GM12864 (cell line): ENCODE measurements around the gene FHOD3.
"Not testable (repeated sequence)": the region's sequence is repeated elsewhere in the genome, so short reads cannot be mapped to it uniquely, and the experiment has no call there.

Experiments used
- DNase-seq: peaks from one replicate; pipeline ENCODE4 v3.0.0-alpha.2; 2011; ENCODE audit warnings: low read depth
- H3K4me3 ChIP-seq: 2 replicates; pipeline ENCODE4 v1.5.1; 2011; ENCODE audit warnings: mild to moderate bottlenecking, low read depth, low read length, control low read depth
- CTCF ChIP-seq: IDR thresholded peaks from 2 replicates; pipeline ENCODE4 v1.5.1; 2011; ENCODE audit warnings: low read depth, mild to moderate bottlenecking, moderate library complexity, low read length, control low read depth, inconsistent platforms; ENCODE audit errors: missing control alignments

Gene FHOD3

GRCh38 chr18:36355511-36355910 is 58.0 kb downstream of the FHOD3 start:
- H3K4me3 ChIP-seq: no peak overlapping the region
- no peak for TF ChIP-seq CTCF
- DNase-seq: no peak

- not testable (repeated sequence) for H3K4me3 ChIP-seq, DNase-seq
These were observed 59.2 kb downstream of the FHOD3 start for GRCh38 chr18:36356741-36357140.

GRCh38 chr18:36358141-36358540 is 60.6 kb downstream of the FHOD3 start:
- no peak for DNase-seq
- H3K4me3 ChIP-seq: no peak overlapping the region
- TF ChIP-seq CTCF: no peak

- no peak overlapping the region for H3K4me3 ChIP-seq
- TF ChIP-seq CTCF: no peak
- no peak for DNase-seq
These were observed 62.9 kb downstream of the FHOD3 start for GRCh38 chr18:36360256-36360909.

GRCh38 chr18:36364911-36365624 is 67.6 kb downstream of the FHOD3 start:
- H3K4me3 ChIP-seq: no peak overlapping the region
- TF ChIP-seq CTCF: no peak
- no peak for DNase-seq

- no peak for TF ChIP-seq CTCF
- no peak for DNase-seq
These were observed 68.6 kb downstream of the FHOD3 start for GRCh38 chr18:36365836-36366775.

GRCh38 chr18:36366994-36367839 is 69.7 kb downstream of the FHOD3 start:
- TF ChIP-seq CTCF: no peak
- no peak overlapping the region for H3K4me3 ChIP-seq
- DNase-seq: no peak

More at GRCh38 chr18:36365836-36366775, 68.6 kb downstream of the FHOD3 start:
- no peak overlapping the region for H3K4me3 ChIP-seq
